Neural progenitor cell (in vitro differentiated cells): ENCODE measurements around the gene MYMK.

ENCODE experiments used
- CTCF ChIP-seq: fragments of 200-600 bp; sonication (generic); IDR thresholded peaks from 2 replicates; pipeline ENCODE4 v1.5.1; 2017; ENCODE audit warnings: antibody characterized with exemption, mild to moderate bottlenecking
- EZH2phosphoT487 ChIP-seq: fragments of 200-600 bp; sonication (generic); IDR thresholded peaks from 2 replicates; pipeline ENCODE4 v1.6.1; 2017; ENCODE audit warnings: antibody characterized with exemption

GRCh38 chr9:133562611-133563290 is 38.0 kb upstream of the MYMK start:
- TF ChIP-seq CTCF (no peak), EZH2phosphoT487 (no peak)
